ENCODE data around the gene ATRNL1.
"Not testable (repeated sequence)": the region's sequence is repeated elsewhere in the genome, so short reads cannot be mapped to it uniquely, and the experiment has no call there.

ATRNL1 gene

GRCh38 chr10:115503546-115503945 lies 410.4 kb downstream of the ATRNL1 start:
- DNase-seq (ENCODE audit: low read depth), result no peak
- TF ChIP-seq CTCF (IDR thresholded peaks at IDR 0.05; ENCODE audit: insufficient read depth, low read depth, low read length, missing control alignments), result no peak
- no peak overlapping the region for H3K4me3 ChIP-seq (ENCODE audit: low read length)

GRCh38 chr10:115514895-115515294 lies 421.7 kb downstream of the ATRNL1 start:
- no peak overlapping the region for H3K4me3 ChIP-seq (ENCODE audit: low read length)
- no peak for TF ChIP-seq CTCF (IDR thresholded peaks at IDR 0.05; ENCODE audit: insufficient read depth, low read depth, low read length, missing control alignments)
- DNase-seq (ENCODE audit: low read depth), result no peak

- no peak for TF ChIP-seq CTCF (IDR thresholded peaks at IDR 0.05; ENCODE audit: insufficient read depth, low read depth, low read length, missing control alignments)
- no peak for DNase-seq (ENCODE audit: low read depth)
- no peak overlapping the region for H3K4me3 ChIP-seq (ENCODE audit: low read length)
Observed at GRCh38 chr10:115525141-115525540, 432.0 kb downstream of the ATRNL1 start.

GRCh38 chr10:115527682-115528081 lies 434.5 kb downstream of the ATRNL1 start:
- H3K4me3 ChIP-seq (ENCODE audit: low read length), result not testable (repeated sequence)

GRCh38 chr10:115536401-115536800 lies 443.2 kb downstream of the ATRNL1 start:
- not testable (repeated sequence) for H3K4me3 ChIP-seq (ENCODE audit: low read length); DNase-seq (ENCODE audit: low read depth)

More at GRCh38 chr10:115527682-115528081, 434.5 kb downstream of the ATRNL1 start:
- not testable (repeated sequence) for DNase-seq (ENCODE audit: low read depth)

- no peak for DNase-seq (ENCODE audit: low read depth)
- no peak overlapping the region for H3K4me3 ChIP-seq (ENCODE audit: low read length)
- TF ChIP-seq CTCF (IDR thresholded peaks at IDR 0.05; ENCODE audit: insufficient read depth, low read depth, low read length, missing control alignments), result no peak
Observed at GRCh38 chr10:115539142-115539762, 446.1 kb downstream of the ATRNL1 start.

GRCh38 chr10:115555887-115556402 lies 462.8 kb downstream of the ATRNL1 start:
- H3K4me3 ChIP-seq (ENCODE audit: low read length), result no peak overlapping the region
- DNase-seq (ENCODE audit: low read depth), result no peak
- no peak for TF ChIP-seq CTCF (IDR thresholded peaks at IDR 0.05; ENCODE audit: insufficient read depth, low read depth, low read length, missing control alignments)

GRCh38 chr10:115558252-115558651 lies 465.1 kb downstream of the ATRNL1 start:
- H3K4me3 ChIP-seq (ENCODE audit: low read length), result no peak overlapping the region
- no peak for TF ChIP-seq CTCF (IDR thresholded peaks at IDR 0.05; ENCODE audit: insufficient read depth, low read depth, low read length, missing control alignments)
- no peak for DNase-seq (ENCODE audit: low read depth)

All from epithelial cell of esophagus (primary cell).